HUDEP-2 (cell line): ENCODE results near the gene DYNLT1.
A peak's percentile ranks its signal among the peaks of the same experiment; 100 is the strongest.
"Not testable (repeated sequence)": the region's sequence is repeated elsewhere in the genome, so short reads cannot be mapped to it uniquely, and the experiment has no call there.

Experiments used
- DNase-seq, 76 experiments: peaks; one replicate each; lab custom pipeline; 2025; ENCODE audit not compliant: unreplicated experiment in 76 of 76; lab: John Stamatoyannopoulos, UW

DYNLT1 gene

DNA sequence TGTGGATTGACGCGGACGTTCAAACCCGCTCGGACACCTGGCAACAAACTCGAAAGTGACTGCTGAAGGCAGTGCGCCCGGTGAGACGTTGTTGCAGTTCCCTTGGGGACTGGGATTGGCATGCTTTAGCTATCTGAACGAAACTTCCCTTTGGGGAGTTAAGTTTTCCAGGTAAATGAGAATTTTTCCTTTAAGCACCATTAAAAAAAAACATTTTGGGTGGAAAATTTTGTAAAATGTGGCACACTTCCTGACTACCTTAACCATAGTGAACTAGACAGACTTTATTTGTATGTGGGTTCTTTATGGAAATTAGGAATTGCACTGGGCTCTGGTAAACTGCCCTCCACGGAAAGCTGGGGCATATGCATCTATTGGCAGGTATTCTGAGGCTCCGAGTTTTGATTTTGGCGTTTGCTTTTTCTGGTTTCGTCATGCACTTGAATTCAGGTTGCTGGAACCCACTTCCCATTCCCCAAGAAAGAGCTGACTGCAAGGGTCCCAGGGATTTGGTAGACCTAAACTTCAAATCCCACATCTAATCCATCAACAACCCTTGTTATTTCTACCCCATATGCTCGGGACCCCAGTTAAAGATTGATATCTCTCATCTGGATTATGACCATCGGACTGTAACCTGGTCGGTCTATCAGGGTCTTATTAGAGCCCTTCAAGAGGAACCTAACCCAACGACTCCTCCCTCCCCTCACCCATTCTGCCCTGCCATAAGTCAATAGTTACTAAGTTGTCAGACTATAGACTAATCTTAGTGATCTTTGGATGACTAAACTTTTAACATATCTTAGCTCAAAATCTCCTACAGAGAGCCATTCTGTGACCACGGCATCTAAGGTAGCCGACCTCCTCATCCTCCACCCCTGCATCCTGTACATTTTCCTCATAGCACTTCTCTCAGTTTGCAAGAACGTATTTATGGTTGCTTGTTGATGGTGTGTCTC is 800 bp upstream of the DYNLT1 start:
- no peak for DNase-seq

DNA sequence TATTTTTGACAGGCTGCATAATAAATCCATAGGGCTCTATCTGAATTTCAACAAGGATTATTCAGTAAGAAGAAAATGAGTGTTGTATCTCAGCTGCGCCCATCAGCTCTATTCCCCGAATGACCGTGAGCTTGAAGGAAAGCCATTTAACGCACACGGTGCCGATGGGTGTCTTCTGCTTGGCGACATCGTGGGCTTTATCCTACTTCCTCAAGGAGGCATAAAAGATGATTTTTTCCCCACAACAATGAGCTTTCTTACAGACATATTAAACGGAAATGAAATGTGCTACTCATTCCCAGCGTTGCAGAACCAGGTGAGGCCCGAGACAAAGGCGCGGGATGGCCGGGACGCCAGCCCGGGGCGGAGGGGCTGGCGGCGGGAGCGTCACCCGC is 710 bp downstream of the DYNLT1 start:
- DNase-seq: peak in 1 of 76 experiments; percentile 66

DNA sequence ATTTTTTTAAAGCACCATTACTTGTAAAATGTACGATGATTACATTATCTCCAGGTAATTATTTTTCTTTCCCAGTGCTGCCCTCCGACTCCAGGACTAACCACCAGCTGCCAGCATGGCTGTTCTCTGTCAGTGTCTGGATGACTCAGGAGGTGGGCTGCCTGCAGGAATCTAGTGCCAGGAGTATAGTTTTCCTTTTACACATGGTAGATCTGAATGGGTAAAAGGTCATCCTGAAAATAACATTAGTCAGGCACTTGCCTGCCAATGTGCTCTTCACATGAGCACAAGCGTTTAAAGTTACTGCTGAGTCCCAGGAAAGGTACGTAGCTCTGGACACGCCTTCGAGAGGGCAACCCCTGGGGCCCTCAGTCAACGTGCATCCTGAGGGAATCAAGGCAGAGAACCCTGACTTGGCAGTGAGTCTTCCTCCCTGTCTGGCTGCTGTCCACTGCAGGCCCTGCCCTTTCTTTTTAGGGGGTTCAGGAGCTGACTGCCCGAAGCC is 2.4 kb downstream of the DYNLT1 start:
- no peak for DNase-seq

GRCh38 chr6:158640519-158640918 is 4.0 kb downstream of the DYNLT1 start:
- DNase-seq: no peak

GRCh38 chr6:158639056-158639455 is 5.5 kb downstream of the DYNLT1 start:
- peak in 1 of 76 experiments; percentile 18 for DNase-seq

GRCh38 chr6:158638324-158638854 is 6.2 kb downstream of the DYNLT1 start:
- DNase-seq: no peak

- no peak for DNase-seq
Observed at GRCh38 chr6:158636778-158637177, 7.8 kb downstream of the DYNLT1 start.

DNA sequence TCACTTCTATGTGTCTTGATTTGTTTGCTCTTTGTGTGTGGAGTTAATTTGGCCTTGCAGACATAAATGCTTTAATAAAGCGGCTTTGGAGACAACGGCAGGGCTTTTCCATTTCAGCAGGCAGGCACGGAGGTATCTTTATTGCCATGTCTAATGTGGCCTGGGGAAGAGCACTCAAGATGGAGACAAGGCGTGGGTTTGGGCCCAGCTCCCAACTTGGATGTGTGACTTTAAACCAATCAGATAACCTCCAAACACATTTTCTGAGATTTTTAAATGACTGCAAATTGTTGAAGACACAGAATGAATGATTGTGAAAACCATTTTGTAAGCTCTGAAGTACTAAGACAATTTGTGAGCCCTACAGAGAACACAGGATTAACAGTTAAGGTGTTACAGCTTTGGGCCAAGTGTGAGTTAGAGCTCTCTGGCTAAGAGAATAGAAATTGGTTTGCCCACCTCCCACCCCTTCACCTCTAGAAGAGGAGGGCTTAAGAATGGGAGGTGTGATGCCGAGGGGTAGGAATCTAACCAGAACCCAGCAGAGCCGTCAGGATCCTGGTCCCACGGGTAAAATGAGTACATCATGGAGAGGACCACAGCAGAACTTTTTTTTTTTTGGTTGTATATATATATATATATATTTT is 9.0 kb downstream of the DYNLT1 start:
- DNase-seq: no peak

DNA sequence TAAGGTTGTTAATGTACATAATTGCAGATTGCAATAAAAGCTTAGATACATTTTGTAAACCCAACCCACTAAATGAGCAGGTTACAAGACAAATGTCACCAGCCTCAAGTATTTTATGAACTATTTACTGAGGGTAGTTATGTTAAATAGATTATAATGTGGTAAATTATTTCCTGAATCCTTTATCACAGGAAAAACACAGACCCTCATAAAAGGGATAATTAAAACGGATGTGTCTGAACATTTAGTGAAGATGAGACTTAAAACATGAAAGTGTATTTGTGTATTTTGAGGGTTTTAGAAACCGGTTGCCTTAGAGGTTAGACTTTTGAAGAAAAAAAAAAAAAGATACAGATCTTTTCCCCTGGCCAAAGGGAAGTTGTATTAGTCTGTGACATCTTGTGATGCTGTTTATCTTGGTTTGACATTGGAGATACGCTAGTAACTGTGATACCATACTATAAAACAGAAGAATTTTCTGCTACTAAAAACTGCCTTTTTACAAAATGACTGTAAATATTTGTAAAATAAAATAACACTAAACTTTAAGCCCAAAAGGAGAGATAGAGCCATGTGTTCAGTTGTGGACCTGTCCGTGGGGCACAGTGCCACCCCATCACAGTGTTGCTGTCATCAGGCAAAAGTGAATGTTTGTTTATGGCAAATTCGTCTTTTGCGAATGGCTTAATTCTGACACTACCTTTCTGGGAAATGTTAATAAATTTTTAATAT is 9.7 kb downstream of the DYNLT1 start:
- no peak for DNase-seq

DNA sequence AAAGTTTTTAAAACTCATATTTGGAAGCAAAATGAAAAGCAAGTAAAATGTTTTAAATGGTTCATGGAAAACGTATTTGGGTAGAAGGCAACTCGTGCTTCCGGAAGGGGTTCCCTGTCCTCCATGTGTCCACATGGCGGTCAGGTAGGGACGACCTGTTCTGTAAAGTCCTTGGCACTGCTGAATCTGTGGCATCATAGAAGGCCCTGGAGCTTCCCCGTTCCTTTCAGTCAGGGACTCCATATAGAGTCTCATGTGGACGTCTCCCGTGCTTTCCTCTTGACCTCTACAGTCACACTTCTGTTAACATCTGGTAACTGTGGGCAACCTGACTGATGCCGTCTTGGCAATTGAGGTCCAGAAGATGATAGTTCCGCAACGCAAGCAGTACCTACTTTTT is 11.4 kb downstream of the DYNLT1 start:
- no peak for DNase-seq

DNA sequence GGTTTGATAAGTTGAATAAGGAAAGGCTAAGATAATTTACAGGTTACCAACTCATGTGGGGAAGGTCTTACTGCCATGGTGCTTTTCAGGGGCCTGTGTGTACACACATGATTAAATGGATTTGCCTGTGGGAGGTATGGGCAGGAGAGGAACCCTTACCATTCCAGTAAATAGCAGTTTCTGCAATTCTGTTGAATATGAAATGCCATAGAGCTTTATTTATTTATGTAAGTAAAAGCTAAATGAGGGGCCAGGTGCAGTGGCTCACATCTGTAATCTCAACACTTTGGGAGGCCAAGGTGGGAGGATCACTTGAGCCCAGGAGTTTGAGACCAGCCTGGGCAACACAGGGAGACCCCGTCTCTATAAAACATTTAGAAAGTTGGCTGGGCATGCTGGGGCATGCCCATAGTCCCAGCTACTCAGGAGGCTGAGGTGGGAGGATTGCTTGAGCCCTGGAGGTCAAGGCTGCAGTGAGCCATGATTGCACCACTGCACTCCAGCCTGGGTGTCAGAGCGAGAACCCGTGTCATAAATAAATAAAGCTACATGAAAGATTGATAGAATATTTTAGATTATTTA is 11.9 kb downstream of the DYNLT1 start:
- not testable (repeated sequence) for DNase-seq

GRCh38 chr6:158631678-158632537 is 12.6 kb downstream of the DYNLT1 start:
- peak in 4 of 76 experiments; percentile 24 to 53 (median 46) for DNase-seq

DNA sequence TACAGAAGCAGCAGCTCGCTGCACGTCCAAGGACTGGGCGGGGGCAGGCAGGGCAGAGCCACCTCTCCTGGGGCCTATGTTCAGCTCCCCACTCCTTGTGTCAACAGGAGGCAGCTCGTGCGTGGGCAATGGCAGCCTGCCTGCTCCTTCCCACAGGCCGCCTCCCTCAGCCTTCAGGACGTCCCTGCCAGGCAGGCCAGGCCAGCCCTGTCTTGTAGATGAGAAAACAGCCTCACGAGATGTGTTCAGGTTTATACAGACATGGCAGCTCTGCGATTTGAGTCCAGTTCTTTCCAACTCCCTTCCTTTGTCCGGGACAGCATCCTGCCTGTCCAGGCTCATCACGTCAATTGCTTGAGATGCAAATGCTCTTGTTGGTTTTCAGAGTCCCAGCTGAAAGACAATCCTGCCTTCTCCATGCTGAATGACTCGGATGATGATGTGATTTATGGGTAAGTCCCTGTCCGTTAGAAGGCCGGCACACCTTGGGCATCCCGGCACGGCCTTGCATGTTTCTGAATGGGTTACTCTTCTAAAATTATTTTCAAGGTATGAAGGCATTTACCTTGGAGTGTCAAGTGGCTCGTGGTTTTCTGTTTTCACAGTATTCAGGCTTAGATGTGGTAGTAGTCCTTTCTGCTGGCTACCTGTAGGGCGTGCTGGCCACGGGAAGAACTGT is 13.5 kb downstream of the DYNLT1 start:
- DNase-seq: peak in 5 of 76 experiments; percentile 24 to 50 (median 27)

DNA sequence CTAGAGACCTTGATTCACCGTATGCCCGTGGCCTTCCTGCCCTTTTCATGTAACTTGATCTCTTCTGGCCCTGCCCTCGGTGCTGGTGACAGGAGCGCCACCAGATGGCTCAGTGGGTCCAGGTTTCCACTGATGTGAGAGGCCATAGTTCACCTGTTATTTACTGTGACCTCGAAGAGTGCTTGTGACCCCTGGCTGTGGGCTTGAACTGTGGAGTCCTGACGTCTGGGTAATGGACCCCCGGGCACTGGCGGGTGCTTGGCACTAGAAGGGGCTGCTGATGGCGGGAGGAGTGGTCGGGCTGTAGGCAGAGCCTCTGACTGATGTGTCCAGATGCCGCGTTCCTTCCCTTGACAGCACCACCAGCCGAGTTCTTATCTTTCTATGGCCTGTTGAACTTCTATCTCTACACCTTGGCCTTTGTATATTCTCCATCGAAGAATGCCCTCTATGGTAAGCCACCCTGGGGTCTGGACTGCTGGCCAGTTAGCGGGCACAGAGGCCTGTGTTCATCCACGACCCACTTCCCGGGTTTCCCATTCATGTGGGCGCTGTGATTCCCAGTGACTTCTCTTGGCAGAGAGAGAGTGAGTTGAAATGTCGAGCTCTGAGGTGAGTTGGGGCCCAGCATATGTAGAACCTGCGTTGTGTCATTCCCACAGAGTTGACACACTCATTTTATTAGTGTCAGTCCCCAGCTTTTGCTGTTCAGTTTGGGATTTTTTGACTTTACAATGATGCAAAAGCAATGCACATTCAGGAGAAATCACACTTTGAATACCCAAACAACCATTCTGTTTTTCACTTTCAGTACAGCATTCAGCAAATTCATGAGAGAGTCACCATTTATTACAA is 14.9 kb downstream of the DYNLT1 start:
- no peak for DNase-seq

DNA sequence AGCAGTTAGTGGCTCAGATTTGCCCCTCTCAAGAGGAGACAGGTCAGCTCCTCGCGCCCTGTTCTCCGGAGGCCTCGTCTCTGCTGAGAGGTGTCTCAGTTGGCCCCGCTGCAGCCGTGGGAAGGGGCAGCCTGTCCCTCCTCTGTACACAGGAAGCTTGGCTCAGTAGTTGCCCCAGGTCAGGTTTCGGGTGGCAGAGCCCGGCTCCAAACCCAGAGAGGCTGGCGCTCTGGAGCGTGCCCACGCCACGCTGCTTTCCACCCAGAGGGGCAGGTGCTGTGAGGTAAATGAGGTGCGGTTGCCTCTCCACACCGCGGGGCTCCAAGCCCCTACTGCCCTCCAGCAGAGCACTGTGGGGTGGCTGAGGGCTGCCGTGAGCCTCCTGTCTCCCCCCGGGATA is 16.0 kb downstream of the DYNLT1 start:
- DNase-seq: no peak

DNA sequence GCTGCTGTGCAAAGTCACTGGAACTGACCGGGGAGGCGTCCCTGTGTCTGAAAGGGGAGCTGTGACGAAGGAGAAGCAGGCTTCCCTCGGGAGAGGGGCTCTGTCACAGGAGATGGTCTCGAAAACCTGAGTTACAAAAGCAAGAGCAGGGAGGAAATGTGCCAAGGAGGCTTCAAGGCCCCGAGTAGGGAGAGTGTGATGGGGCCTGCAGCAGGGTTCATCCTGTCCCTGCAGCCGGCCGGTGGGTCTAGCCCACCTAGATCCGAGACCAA is 16.7 kb downstream of the DYNLT1 start:
- no peak for DNase-seq

GRCh38 chr6:158627168-158627939 is 17.2 kb downstream of the DYNLT1 start:
- no peak for DNase-seq
